GM18519 (cell line): ENCODE data around the gene ZMAT2.
A peak's percentile ranks its signal among the peaks of the same experiment; 100 is the strongest.
"Not testable (repeated sequence)": the region's sequence is repeated elsewhere in the genome, so short reads cannot be mapped to it uniquely, and the experiment has no call there.

Experiments
- ATAC-seq: cut with Tn5 transposase; IDR thresholded peaks from one replicate; pipeline ENCODE4 v1.9.1; 2021; ENCODE audit warnings: mild to moderate bottlenecking, moderate library complexity; ENCODE audit not compliant: unreplicated experiment, low FRiP score

The ZMAT2 gene

GRCh38 chr5:140707812-140708211 is 7.6 kb downstream of the ZMAT2 start:
- no peak for ATAC-seq

GRCh38 chr5:140708787-140709186 is 8.5 kb downstream of the ZMAT2 start:
- not testable (repeated sequence) for ATAC-seq

GRCh38 chr5:140710899-140711552 is 10.8 kb downstream of the ZMAT2 start:
- peak; percentile 86 for ATAC-seq

- ATAC-seq = no peak
Observed at GRCh38 chr5:140711794-140712193, 11.5 kb downstream of the ZMAT2 start.

GRCh38 chr5:140713562-140714094 is 13.4 kb downstream of the ZMAT2 start:
- ATAC-seq = no peak

GRCh38 chr5:140716238-140716637 is 16.0 kb downstream of the ZMAT2 start:
- ATAC-seq = not testable (repeated sequence)

GRCh38 chr5:140718266-140718592 is 18.0 kb downstream of the ZMAT2 start:
- no peak for ATAC-seq

GRCh38 chr5:140720738-140721137 is 20.5 kb downstream of the ZMAT2 start:
- ATAC-seq = not testable (repeated sequence)

GRCh38 chr5:140721395-140721794 is 21.1 kb downstream of the ZMAT2 start:
- not testable (repeated sequence) for ATAC-seq

GRCh38 chr5:140725799-140726471 is 25.7 kb downstream of the ZMAT2 start:
- peak; percentile 96 for ATAC-seq

GRCh38 chr5:140733098-140733497 is 32.9 kb downstream of the ZMAT2 start:
- no peak for ATAC-seq

GRCh38 chr5:140734354-140734753 is 34.1 kb downstream of the ZMAT2 start:
- ATAC-seq = no peak

GRCh38 chr5:140737486-140737885 is 37.2 kb downstream of the ZMAT2 start:
- ATAC-seq = no peak

GRCh38 chr5:140741967-140742366 is 41.7 kb downstream of the ZMAT2 start:
- no peak for ATAC-seq

GRCh38 chr5:140753561-140753960 is 53.3 kb downstream of the ZMAT2 start:
- no peak for ATAC-seq
